ENCODE results near the gene DNM1.

DNA sequence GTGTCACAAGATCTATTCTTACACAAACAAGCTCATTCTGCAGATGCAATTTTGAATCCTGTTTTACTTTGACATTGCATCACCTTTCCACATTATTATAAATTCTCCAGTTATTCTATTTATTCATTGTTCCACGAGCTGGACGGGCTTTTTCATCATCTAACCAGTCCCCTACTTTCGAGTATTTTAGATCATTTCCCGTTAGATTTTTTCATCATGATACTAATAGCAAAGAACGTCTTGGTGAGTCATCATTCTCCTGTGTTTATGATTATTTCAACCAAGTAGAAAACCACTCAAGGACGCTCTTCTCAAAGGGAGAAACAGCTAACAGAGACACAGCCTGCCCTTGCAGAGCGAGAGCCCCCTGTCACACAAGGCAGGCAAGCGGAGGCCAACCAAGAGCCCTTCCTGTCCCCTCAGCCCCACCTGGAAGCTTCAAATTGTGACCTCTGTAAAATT is 28.0 kb upstream of the DNM1 start:
- TF ChIP-seq, protein P1, sequence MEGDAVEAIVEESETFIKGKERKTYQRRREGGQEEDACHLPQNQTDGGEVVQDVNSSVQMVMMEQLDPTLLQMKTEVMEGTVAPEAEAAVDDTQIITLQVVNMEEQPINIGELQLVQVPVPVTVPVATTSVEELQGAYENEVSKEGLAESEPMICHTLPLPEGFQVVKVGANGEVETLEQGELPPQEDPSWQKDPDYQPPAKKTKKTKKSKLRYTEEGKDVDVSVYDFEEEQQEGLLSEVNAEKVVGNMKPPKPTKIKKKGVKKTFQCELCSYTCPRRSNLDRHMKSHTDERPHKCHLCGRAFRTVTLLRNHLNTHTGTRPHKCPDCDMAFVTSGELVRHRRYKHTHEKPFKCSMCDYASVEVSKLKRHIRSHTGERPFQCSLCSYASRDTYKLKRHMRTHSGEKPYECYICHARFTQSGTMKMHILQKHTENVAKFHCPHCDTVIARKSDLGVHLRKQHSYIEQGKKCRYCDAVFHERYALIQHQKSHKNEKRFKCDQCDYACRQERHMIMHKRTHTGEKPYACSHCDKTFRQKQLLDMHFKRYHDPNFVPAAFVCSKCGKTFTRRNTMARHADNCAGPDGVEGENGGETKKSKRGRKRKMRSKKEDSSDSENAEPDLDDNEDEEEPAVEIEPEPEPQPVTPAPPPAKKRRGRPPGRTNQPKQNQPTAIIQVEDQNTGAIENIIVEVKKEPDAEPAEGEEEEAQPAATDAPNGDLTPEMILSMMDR (IDR thresholded peaks at IDR 0.05) = no peak
- TF ChIP-seq POLR2A (IDR thresholded peaks at IDR 0.05) (no peak), POLR2AphosphoS5 (IDR thresholded peaks at IDR 0.05) (no peak)
